22Rv1 (cell line): Measurements from ENCODE around the gene ATR.

Experiments used
- ZFX ChIP-seq: fragments of 450-650 bp; IDR thresholded peaks from 2 replicates; pipeline ENCODE4 v1.6.1; 2017; ENCODE audit warnings: antibody characterized with exemption, borderline replicate concordance
- TF ChIP-seq, protein P1 (sequence below): fragments of 450-650 bp; IDR thresholded peaks from 2 replicates; pipeline ENCODE4 v1.5.1; 2017; ENCODE audit warnings: mild to moderate bottlenecking

DNA sequence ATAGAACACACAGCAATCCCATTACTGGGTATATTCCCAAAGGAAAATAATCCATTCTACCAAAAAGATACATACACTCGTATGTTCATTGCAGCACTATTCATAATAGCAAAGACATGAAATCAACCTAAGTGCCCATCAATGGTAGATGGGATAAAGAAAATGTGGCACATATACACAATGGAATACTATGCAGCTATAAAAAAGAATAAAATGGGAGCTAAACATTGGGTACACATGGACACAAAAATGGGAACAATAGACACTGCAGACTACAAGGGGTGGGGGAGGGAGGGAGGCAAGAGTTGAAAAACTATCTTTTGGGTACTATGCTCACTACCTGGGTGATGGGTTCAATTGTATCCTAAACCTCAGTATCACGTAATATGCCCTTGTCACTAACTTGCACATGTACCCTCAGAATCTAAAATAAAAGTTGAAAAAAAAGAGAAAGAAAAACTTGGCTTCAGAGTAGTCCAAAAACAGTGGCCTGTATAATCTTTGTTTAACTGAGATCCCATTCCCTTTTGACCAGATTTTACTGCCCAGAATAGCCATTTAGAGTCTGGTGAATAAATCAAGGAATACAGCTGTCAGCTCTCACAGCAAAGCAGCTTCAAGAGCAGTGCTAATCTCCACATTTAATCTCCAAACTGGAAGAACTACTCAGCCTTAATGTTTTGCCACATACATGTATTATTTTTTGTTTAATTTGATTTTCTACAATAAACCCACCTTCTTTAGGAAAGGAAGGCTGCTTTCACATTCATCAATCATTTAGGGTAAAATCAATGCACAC, 76.1 kb downstream of the ATR start:
- TF ChIP-seq, protein P1, sequence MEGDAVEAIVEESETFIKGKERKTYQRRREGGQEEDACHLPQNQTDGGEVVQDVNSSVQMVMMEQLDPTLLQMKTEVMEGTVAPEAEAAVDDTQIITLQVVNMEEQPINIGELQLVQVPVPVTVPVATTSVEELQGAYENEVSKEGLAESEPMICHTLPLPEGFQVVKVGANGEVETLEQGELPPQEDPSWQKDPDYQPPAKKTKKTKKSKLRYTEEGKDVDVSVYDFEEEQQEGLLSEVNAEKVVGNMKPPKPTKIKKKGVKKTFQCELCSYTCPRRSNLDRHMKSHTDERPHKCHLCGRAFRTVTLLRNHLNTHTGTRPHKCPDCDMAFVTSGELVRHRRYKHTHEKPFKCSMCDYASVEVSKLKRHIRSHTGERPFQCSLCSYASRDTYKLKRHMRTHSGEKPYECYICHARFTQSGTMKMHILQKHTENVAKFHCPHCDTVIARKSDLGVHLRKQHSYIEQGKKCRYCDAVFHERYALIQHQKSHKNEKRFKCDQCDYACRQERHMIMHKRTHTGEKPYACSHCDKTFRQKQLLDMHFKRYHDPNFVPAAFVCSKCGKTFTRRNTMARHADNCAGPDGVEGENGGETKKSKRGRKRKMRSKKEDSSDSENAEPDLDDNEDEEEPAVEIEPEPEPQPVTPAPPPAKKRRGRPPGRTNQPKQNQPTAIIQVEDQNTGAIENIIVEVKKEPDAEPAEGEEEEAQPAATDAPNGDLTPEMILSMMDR, result no peak
- TF ChIP-seq ZFX, result no peak
